Heart right ventricle (tissue), 16 donors: ENCODE results near the gene PRKN. TPM values are rescaled to one million over a fixed set of nuclear protein-coding genes. Genes with fewer than 3 reads are reported as not detected.

ENCODE experiments used
- ATAC-seq, 8 donors: fragments of 200-7000 bp; cut with Tn5 transposase; one replicate each; pipeline ENCODE4 v1.9.1; 2020; ENCODE audit warnings: mild to moderate bottlenecking in 8 of 8, moderate library complexity in 8 of 8, moderate number of reproducible peaks in 1 of 8
- DNase-seq, 2 donors: peaks; one replicate each; pipeline ENCODE4 v3.0.0-alpha.2; 2020
- H3K27ac ChIP-seq, 10 donors: fragments of 200-600 bp; sonication (generic) in 2 of 10; one replicate each; pipeline versions ENCODE4 v1.5.0 to v1.8.0; 2020 to 2022; ENCODE audit warnings: mild to moderate bottlenecking in 3 of 10
- H3K27me3 ChIP-seq, 7 donors: fragments of 200-600 bp; one replicate each; pipeline ENCODE4 v1.8.0; 2021 to 2022; ENCODE audit warnings: mild to moderate bottlenecking in 2 of 7
- H3K36me3 ChIP-seq, 9 donors: fragments of 200-600 bp; sonication (generic) in 1 of 9; one replicate each; pipeline versions ENCODE4 v1.5.0 to v1.8.0; 2020 to 2022; ENCODE audit warnings: mild to moderate bottlenecking in 2 of 9
- H3K4me1 ChIP-seq, 9 donors: fragments of 200-600 bp; sonication (generic) in 1 of 9; one replicate each; pipeline versions ENCODE4 v1.5.0 to v1.8.0; 2020 to 2022; ENCODE audit warnings: mild to moderate bottlenecking in 4 of 9
- H3K4me3 ChIP-seq, 10 donors: fragments of 200-600 bp; sonication (generic) in 2 of 10; one replicate each; pipeline versions ENCODE4 v1.5.0 to v1.8.0; 2020 to 2022; ENCODE audit warnings: mild to moderate bottlenecking in 7 of 10, moderate library complexity in 2 of 10
- H3K9me3 ChIP-seq, 11 donors: fragments of 200-600 bp in 10 of 11; sonication (generic) in 2 of 11; one replicate each; pipeline versions ENCODE4 v1.5.0 to v1.8.0; 2013 to 2022; ENCODE audit warnings: mild to moderate bottlenecking in 2 of 11, control low read depth in 1 of 11, moderate library complexity in 1 of 11
- CTCF ChIP-seq, 9 donors: fragments of 200-600 bp; sonication (generic) in 2 of 9; IDR thresholded peaks; one replicate each; pipeline versions ENCODE4 v1.5.0 to v1.8.0; 2021 to 2022; ENCODE audit warnings: antibody characterized with exemption in 9 of 9, mild to moderate bottlenecking in 5 of 9, moderate library complexity in 1 of 9
- WGBS, 2 donors: extraction: QIAGEN DNeasy Blood & Tissue Kit; methylation state at CpG; one replicate each; pipeline ENCODE4 v1.1.7; 2013; ENCODE audit warnings: inconsistent platforms in 1 of 2; 5-methylcytosine and 5-hydroxymethylcytosine counted together
- intact Hi-C, 10 donors: fragments of 100-400 bp; cut with DNase I; formaldehyde crosslinking; loops; one replicate each; pipeline versions ENCODE4 v1.11.1 to v1.14.2; 2022
- polyA plus RNA-seq, 2 donors: library from polyadenylated mRNA; stranded (reverse); fragments of 200-250 nt; gene quantifications; one replicate each; pipeline ENCODE4 v1.2.3, GENCODE V29; 2013
- total RNA-seq, 10 donors: library from RNA; stranded (reverse); fragmentation: NEBNext Ultra II Directional in 3 of 10; extraction: Animal tissue kit (Norgen Biotek cat#: 25700) in 3 of 10; gene quantifications; one replicate each; pipeline versions ENCODE4 v1.2.1 to v1.2.4, GENCODE V29; 2021 to 2023
- donor health status: Arrhythmogenic right ventricular cardiomyopathy.
- donor health status: ischemic (EF 13 %, LVEDD 7.1; RV severe dilation, severe dysfunction).
- donor health status: healthy with polysubstance abuse.
- donor health status: DM: no; HTN: yes; CAD: no.
- donor health status: DM: no; HTN: no; CAD: no.
- donor health status: ischemic (EF 25% LVEDD 6.9; RV normal size, moderate dysfunction).
- donor health status: ischemic (EF 25% LVEDD 5.7; RV mildly dilated, moderate dysfunction).
- donor health status: healthy.
- donor health status: DM: yes; HTN: yes; CAD: no.
- donor health status: Ischemic cardiomyopathy.
- donor health status: ischemic (EF 35%, LVEDD 5.7; RV mildly dilated, moderate dysfunction).
- donor health status: nonischemic (EF 11% LVEDD 7.7; RV severe dilation, severe dysfunction).
- donor health status: DM: yes; HTN: yes; CAD: no.
- donor health status: PGD.
- donor health status: ischemic (EF 29% LVEDD 5.4; RV normal size, mild dysfunction).
- donor health status: nonischemic (EF 23%, LVEDD 6.1; RV moderate dilation, normal function).

PRKN gene
- total and polyA plus RNA-seq, 12 donors = 2.3 to 27.7 (median 26.3) TPM

GRCh38 chr6:162377735-162378134, 349.8 kb downstream of the PRKN start:
- Histone ChIP-seq H3K27ac (no peak overlapping the region), H3K4me1 (no peaks in the 10 kb centered on the region), H3K27me3 (no peaks in the 10 kb centered on the region), H3K36me3 (no peaks in the 10 kb centered on the region), H3K9me3 (no peaks in the 10 kb centered on the region), H3K4me3 (no peak overlapping the region)
- TF ChIP-seq CTCF (IDR thresholded peaks at IDR 0.05) = no peak
- ATAC-seq (no peak), DNase-seq (no peak)
- intact Hi-C loops = no loop called here
- WGBS, 2 donors = 85 to 87% methylated on average over 7 of the region's 7 CpGs

- WGBS, 2 donors = 95 to 97% methylated on average over 2 of the region's 2 CpGs
- peaks cover 0 to 7% (median 4%) of the 10 kb centered on the region in 9 donors for H3K4me1 ChIP-seq
- H3K27me3 ChIP-seq = no peaks in the 10 kb centered on the region
- intact Hi-C loops = no loop called here
- no peak overlapping the region for H3K4me3 ChIP-seq
- no peak for TF ChIP-seq CTCF (IDR thresholded peaks at IDR 0.05)
- H3K27ac ChIP-seq = no peak overlapping the region
- ATAC-seq (no peak), DNase-seq (no peak)
- H3K36me3 ChIP-seq = no peaks in the 10 kb centered on the region
- H3K9me3 ChIP-seq = no peaks in the 10 kb centered on the region
Measured at GRCh38 chr6:162373868-162374267, 353.7 kb downstream of the PRKN start.

GRCh38 chr6:162373192-162373591, 354.4 kb downstream of the PRKN start:
- DNase-seq = no peak
- Histone ChIP-seq H3K4me1 (peaks cover 0 to 12% (median 8%) of the 10 kb centered on the region in 9 donors), H3K9me3 (no peaks in the 10 kb centered on the region), H3K4me3 (no peak overlapping the region), H3K27me3 (no peaks in the 10 kb centered on the region), H3K27ac (no peak overlapping the region), H3K36me3 (no peaks in the 10 kb centered on the region)
- no peak for TF ChIP-seq CTCF (IDR thresholded peaks at IDR 0.05)
- intact Hi-C loops = no loop called here
- ATAC-seq = no peak
- WGBS, 2 donors = 88 to 90% methylated on average over 2 of the region's 2 CpGs

- Histone ChIP-seq H3K4me3 (no peak overlapping the region), H3K9me3 (no peaks in the 10 kb centered on the region), H3K36me3 (no peaks in the 10 kb centered on the region), H3K27me3 (no peaks in the 10 kb centered on the region), H3K4me1 (peaks cover 0 to 16% (median 8%) of the 10 kb centered on the region in 9 donors), H3K27ac (no peak overlapping the region)
- 71 to 79% methylated on average over 9 of the region's 9 CpGs for WGBS, 2 donors
- DNase-seq (no peak), ATAC-seq (peak in 1 of 8 donors; percentile 12)
- intact Hi-C loops = no loop called here
- TF ChIP-seq CTCF (IDR thresholded peaks at IDR 0.05) = no peak
Measured at GRCh38 chr6:162372106-162372505, 355.5 kb downstream of the PRKN start.
